NCI-H2107 (cell line): ENCODE data around the gene PXDN.
"Not testable (repeated sequence)": the region's sequence is repeated elsewhere in the genome, so short reads cannot be mapped to it uniquely, and the experiment has no call there.

Experiments used
- DNase-seq: peaks from one replicate; lab custom pipeline; 2025; lab: John Stamatoyannopoulos, UW

Gene PXDN

GRCh38 chr2:1741851-1742250 lies 2.5 kb downstream of the PXDN start:
- no peak for DNase-seq

DNA sequence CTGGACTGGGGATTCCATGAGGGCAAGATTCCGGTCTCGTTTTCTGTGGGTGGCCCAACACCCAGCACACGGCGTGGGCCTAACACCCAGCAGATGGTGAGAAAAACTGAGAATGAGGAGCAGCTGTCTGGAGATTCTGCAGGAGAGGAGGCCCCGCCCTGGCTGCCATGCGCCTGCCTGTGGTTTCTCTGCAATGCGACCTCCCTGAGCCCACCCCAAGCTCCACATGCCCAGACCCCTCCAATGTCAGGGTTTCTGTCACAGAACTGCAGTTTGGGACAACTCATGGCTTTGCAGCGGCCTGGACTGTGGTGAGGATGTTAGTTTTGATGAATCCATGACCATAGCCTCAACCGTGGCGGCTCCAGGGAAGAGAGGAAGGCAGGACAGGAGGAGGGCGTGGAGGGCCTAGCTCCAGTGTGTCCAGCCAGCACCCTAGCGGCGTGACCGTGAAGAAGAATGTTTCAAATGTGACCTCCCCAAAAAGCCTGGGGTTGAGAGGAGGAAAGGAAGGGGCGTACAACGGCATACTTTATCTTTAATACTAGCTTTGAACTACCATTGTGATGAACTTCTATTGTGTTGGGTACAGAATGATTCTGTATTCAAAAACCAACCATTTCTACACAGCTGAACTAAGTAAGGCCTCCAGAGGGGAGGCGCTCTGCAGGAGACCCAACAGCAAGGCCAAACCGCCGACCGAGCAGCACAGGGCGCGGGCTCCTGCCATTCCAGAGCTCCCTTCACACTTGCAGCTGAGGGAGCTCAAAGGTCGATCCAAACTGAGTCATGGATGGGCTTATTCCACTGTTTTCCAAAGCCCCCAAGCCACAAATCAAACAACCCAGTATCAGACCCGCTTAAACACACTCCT lies 3.4 kb downstream of the PXDN start:
- DNase-seq, result no peak

GRCh38 chr2:1739961-1740715 lies 4.2 kb downstream of the PXDN start:
- DNase-seq, result no peak

GRCh38 chr2:1739322-1739957 lies 4.9 kb downstream of the PXDN start:
- DNase-seq, result no peak

GRCh38 chr2:1738646-1739302 lies 5.5 kb downstream of the PXDN start:
- no peak for DNase-seq

DNA sequence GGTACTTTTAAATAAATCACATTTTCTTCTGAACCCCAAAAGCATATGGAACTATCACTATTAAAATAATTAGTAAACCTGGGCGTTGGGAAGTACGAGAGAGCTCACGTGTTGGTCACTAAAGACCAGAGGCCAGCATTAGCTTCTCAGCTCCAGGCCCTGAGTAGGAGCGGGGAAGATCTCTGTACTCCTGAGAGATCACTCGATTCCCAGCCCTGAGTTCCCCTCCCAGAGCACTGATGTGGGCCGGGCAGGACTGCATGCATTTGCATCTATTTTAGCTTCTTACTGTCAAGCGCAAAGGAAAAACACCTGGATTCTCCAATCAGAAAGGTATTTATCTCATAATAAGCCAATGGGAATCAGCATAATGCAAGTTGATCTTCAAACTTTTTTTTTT lies 6.2 kb downstream of the PXDN start:
- no peak for DNase-seq

GRCh38 chr2:1736997-1737480 lies 7.3 kb downstream of the PXDN start:
- DNase-seq, result no peak

- DNase-seq, result no peak
These were observed 8.3 kb downstream of the PXDN start for GRCh38 chr2:1736045-1736444.

DNA sequence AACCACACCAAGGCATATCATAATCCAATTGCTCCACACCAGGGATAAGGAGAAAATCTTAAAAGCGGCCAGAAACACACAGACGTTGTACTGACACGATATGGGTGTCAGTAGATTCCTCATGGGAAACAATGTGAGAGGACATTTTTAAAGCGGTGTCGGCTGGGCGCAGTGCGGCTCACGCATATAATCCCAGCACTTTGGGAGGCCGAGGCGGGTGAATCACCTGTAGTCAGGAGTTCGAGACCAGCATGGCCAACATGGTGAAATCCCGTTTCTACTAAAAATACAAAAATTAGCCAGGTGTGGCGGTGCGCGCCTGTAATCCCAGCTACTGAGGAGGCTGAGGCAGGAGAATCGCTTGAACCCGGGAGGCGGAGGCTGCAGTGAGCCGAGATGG lies 11.0 kb downstream of the PXDN start:
- DNase-seq, result not testable (repeated sequence)

DNA sequence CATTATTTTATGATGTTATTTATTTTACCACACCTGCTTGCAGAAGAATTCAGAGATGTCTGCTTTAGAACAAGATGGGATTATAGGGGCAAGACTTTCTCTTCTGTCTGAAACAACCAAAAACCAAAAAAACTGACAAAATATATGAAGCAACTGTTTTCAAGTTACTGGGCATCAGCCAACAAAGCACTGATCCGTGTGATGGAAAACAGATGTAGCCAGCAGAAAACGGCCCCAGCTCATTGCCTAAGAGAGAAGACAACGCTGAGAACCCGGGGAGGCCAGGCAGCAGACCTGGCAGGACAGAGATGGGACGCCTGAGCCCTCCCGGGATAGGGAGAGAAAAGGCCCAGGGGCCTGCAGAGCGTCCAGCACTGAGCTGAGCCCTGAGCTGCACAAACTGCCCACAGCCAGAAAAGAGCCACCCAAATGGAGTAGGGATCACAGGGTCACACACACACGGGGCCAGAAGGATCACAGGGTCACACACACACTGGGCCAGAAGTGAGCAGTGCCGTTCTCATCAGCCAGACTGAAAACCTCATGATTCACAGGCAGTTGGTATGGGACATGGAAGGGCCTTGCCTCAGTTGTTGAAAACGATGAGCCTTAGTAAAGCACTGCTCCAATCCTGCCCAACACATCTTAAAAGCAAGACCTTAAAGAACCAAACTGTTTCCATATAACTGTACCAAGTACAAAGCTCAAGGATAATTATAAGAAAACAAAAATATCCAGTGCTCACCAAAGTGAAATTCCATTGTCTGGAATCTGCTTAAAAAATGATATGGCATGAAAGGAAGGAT lies 12.1 kb downstream of the PXDN start:
- DNase-seq, result no peak

GRCh38 chr2:1731447-1731962 lies 12.8 kb downstream of the PXDN start:
- no peak for DNase-seq

GRCh38 chr2:1730015-1730927 lies 14.0 kb downstream of the PXDN start:
- no peak for DNase-seq

DNA sequence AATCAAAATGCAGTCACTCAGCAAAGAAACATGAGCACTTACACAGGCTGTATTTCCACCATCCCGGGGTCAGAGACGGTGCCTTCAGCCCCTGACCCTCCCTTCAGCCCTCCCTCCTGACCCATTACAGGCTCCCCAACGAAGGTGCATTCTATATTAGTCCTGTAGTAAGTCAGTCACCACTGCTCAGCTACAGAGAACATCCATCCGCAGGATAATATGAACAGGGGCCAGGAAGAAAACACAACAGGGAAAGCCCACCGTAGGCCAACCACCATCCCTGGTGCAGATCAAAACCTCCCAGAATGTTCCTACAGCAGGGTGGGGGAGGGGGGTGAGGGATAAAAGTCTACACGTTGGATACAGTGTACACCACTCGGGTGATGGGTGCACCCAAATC lies 15.1 kb downstream of the PXDN start:
- DNase-seq, result no peak

DNA sequence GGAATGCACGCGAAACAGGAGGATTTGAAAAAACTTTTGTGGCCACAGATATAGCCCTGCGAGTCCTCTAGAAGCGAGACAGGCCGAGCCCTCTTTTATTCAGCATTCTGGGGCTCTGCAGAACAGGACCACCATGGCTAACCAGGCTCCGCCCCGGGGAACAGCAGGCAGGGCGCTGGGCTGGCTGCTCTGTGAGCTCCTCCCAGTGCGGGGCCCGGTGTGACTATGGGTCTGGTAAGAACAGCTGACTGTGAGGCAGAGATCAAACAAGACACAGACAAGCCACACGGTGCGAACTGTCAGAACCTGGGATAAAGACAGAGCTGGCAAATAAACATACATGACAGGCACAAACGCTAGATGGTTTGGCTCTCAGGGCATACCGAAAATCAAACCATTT lies 15.5 kb downstream of the PXDN start:
- peak; percentile 23 for DNase-seq

DNA sequence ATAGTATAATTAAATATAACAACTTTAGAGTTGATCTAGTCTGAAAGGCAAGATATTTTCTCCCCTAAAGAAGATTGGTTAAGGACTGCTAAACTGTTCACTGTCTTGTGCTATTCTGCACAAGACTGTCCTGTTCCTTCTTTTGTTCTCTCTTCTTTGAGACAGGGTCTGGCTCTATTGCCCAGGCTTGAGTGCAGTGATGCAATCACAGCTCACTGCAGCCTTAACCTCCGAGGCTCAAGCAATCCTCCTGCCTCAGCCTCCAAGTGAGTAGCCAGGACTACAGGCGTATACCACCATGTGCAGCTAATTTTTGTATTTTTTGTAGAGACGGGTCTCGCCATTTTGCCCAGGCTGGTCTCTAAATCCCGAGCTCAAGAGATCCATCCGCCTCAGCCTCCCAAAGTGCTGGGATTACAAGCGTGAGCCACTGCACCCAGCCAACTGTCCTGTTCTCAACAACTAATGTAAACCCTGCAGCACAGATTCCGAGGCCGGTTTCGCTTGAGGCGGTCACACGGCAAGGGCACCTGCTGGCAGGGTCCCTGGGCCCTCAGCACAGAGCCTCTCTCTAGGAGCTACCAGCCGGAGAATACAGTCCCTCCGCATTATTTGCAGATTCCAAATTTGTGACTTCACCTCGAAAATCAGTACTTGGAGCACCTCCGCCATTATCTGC lies 16.4 kb downstream of the PXDN start:
- no peak for DNase-seq

- no peak for DNase-seq
These were observed 17.1 kb downstream of the PXDN start for GRCh38 chr2:1727101-1727771.

- DNase-seq, result no peak
These were observed 17.8 kb downstream of the PXDN start for GRCh38 chr2:1726558-1726957.

DNA sequence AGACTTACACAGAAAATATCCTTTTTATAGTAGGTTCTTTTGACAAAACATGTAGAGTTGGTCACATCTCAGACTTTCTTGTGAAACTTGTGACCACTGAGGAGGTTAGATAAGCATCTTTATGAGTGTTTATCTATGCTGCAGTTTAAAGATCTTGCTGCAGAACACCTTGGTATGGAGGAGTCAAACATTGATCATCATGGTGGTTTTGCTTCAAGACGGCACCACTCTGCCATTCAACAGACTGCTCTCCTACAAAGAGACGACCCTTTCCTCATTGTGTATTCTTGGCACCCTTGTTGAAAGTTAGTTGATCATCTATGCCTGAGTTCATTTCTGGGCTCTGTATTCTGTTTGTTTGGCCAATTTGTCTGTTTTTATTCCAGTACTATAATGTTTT lies 20.0 kb downstream of the PXDN start:
- DNase-seq, result not testable (repeated sequence)
